Measurements from ENCODE around the gene ABCB6. TPM values are rescaled to one million over a fixed set of nuclear protein-coding genes. Genes with fewer than 3 reads are reported as not detected.

Gene ABCB6
- total RNA-seq, 2 donors from 2014 or later, result 39.1 to 76.0 TPM

GRCh38 chr2:219174801-219175200, 44.0 kb downstream of the ABCB6 start:
- Histone ChIP-seq H3K4me3 (ENCODE audit: low read length) (no peak overlapping the region), H3K36me3 (ENCODE audit: control insufficient read depth, insufficient read depth, low read length) (peaks cover 33% of the 10 kb centered on the region), H3K9ac (ENCODE audit: extremely low read depth, low read length, poor library complexity, severe bottlenecking) (no peak overlapping the region), H3K9me3 (ENCODE audit: control insufficient read depth, low read length) (no peaks in the 10 kb centered on the region), H3K4me1 (ENCODE audit: control insufficient read depth, insufficient read depth, low read length) (no peaks in the 10 kb centered on the region), H3K27me3 (ENCODE audit: control insufficient read depth, insufficient read depth, low read length, poor library complexity, severe bottlenecking) (no peaks in the 10 kb centered on the region), H3K27ac (ENCODE audit: low read depth, low read length) (no peak overlapping the region)
- Mint-ChIP-seq H3K4me3 (no peak overlapping the region), H3K27me3 (ENCODE audit: insufficient read depth) (no peaks in the 10 kb centered on the region), H3K4me1 (peaks cover 21% of the 10 kb centered on the region), H3K9me3 (no peaks in the 10 kb centered on the region), H3K36me3 (ENCODE audit: low read depth) (peaks cover 13% of the 10 kb centered on the region), H3K27ac (no peak overlapping the region)
- no peak for TF ChIP-seq CTCF (conservative IDR thresholded peaks at IDR 0.05)
- WGBS, 2 experiments (ENCODE audit: insufficient coverage in 1 of 2, insufficient read length in 1 of 2), result 90 to 97% methylated on average over 4 to 7 of the region's 7 CpGs
- no peak for DNase-seq

GRCh38 chr2:219174146-219174545, 44.6 kb downstream of the ABCB6 start:
- Mint-ChIP-seq H3K27ac (no peak overlapping the region), H3K27me3 (ENCODE audit: insufficient read depth) (peaks cover 4% of the 10 kb centered on the region), H3K36me3 (ENCODE audit: low read depth) (peaks cover 13% of the 10 kb centered on the region), H3K4me1 (peaks cover 19% of the 10 kb centered on the region), H3K9me3 (no peaks in the 10 kb centered on the region), H3K4me3 (no peak overlapping the region)
- 98 to 100% methylated on average over 2 to 3 of the region's 3 CpGs for WGBS, 2 experiments (ENCODE audit: insufficient coverage in 1 of 2, insufficient read length in 1 of 2)
- Histone ChIP-seq H3K36me3 (ENCODE audit: control insufficient read depth, insufficient read depth, low read length) (peaks cover 29% of the 10 kb centered on the region), H3K9me3 (ENCODE audit: control insufficient read depth, low read length) (no peaks in the 10 kb centered on the region), H3K4me1 (ENCODE audit: control insufficient read depth, insufficient read depth, low read length) (no peaks in the 10 kb centered on the region), H3K4me3 (ENCODE audit: low read length) (no peak overlapping the region), H3K27me3 (ENCODE audit: control insufficient read depth, insufficient read depth, low read length, poor library complexity, severe bottlenecking) (no peaks in the 10 kb centered on the region), H3K27ac (ENCODE audit: low read depth, low read length) (no peak overlapping the region), H3K9ac (ENCODE audit: extremely low read depth, low read length, poor library complexity, severe bottlenecking) (no peak overlapping the region)
- no peak for TF ChIP-seq CTCF (conservative IDR thresholded peaks at IDR 0.05)
- no peak for DNase-seq

DNA sequence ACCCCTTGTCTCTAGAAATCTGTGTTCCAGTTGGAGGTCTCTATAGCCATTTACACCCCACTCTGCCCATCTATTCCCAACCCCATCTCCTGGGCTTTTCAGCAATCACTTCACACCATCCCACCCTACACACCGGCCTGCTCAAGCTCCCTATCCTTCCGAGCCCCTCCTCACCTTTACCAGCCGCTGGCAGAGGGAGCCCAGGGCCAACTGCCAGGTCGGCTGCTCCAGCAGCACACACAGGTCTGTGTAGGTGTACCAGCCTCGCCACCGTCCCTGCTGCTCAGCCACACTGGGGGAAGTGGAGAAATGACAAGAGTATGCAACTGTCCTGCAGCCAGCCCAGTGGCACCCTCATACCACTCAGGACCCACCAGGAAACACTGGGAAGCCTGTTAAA, 45.6 kb downstream of the ABCB6 start:
- peaks cover 6% of the 10 kb centered on the region for H3K27me3 Mint-ChIP-seq (ENCODE audit: insufficient read depth)
- Histone ChIP-seq H3K9me3 (ENCODE audit: control insufficient read depth, low read length) (no peaks in the 10 kb centered on the region), H3K9ac (ENCODE audit: extremely low read depth, low read length, poor library complexity, severe bottlenecking) (no peak overlapping the region), H3K27ac (ENCODE audit: low read depth, low read length) (no peak overlapping the region), H3K27me3 (ENCODE audit: control insufficient read depth, insufficient read depth, low read length, poor library complexity, severe bottlenecking) (no peaks in the 10 kb centered on the region), H3K4me1 (ENCODE audit: control insufficient read depth, insufficient read depth, low read length) (no peaks in the 10 kb centered on the region), H3K4me3 (ENCODE audit: low read length) (no peak overlapping the region), H3K36me3 (ENCODE audit: control insufficient read depth, insufficient read depth, low read length) (peaks cover 29% of the 10 kb centered on the region)
- H3K36me3 Mint-ChIP-seq (ENCODE audit: low read depth), result peaks cover 13% of the 10 kb centered on the region
- WGBS, 2 experiments (ENCODE audit: insufficient coverage in 1 of 2, insufficient read length in 1 of 2), result 95 to 100% methylated on average over 2 to 6 of the region's 6 CpGs
- no peak overlapping the region for H3K4me3 Mint-ChIP-seq
- H3K27ac Mint-ChIP-seq, result no peak overlapping the region
- no peak for TF ChIP-seq CTCF (conservative IDR thresholded peaks at IDR 0.05)
- H3K4me1 Mint-ChIP-seq, result peaks cover 13% of the 10 kb centered on the region
- no peaks in the 10 kb centered on the region for H3K9me3 Mint-ChIP-seq
- DNase-seq, result no peak
